Measurements from ENCODE around the gene ABCG4. TPM values are rescaled to one million over a fixed set of nuclear protein-coding genes. Genes with fewer than 3 reads are reported as not detected.
A peak's percentile ranks its signal among the peaks of the same experiment; 100 is the strongest.

Gene ABCG4
- total and polyA plus RNA-seq, 2 experiments from 2014 or later = 0.58 to 1.0 TPM

DNA sequence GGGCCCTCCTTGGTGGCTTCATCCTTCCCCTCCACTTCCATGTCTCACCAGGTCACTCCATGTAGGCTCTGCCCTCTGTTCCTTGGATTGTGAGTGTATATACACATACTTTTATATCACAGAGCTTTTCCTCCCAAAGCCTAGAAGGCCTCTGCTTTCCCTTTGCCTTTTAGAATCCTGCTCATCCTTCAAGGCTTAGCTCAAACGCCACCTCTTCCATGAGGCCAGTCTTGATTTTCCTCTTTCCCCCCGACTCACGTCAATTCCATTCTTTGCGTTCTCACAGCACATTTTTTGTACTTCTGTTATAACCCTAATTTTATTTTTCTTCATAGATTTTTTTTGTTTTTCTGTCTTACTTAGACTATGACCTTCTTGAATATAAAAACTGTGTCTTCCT, 3.8 kb downstream of the ABCG4 start (continued):
- TF ChIP-seq EZH2 (IDR thresholded peaks at IDR 0.05; ENCODE audit: low read depth, unreplicated experiment) = no peak
- no peak for TF ChIP-seq ZNF331 (CRISPR knock-in tag; IDR thresholded peaks at IDR 0.05; ENCODE audit: low read depth)
- TF ChIP-seq, protein P1, sequence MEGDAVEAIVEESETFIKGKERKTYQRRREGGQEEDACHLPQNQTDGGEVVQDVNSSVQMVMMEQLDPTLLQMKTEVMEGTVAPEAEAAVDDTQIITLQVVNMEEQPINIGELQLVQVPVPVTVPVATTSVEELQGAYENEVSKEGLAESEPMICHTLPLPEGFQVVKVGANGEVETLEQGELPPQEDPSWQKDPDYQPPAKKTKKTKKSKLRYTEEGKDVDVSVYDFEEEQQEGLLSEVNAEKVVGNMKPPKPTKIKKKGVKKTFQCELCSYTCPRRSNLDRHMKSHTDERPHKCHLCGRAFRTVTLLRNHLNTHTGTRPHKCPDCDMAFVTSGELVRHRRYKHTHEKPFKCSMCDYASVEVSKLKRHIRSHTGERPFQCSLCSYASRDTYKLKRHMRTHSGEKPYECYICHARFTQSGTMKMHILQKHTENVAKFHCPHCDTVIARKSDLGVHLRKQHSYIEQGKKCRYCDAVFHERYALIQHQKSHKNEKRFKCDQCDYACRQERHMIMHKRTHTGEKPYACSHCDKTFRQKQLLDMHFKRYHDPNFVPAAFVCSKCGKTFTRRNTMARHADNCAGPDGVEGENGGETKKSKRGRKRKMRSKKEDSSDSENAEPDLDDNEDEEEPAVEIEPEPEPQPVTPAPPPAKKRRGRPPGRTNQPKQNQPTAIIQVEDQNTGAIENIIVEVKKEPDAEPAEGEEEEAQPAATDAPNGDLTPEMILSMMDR (conservative IDR thresholded peaks at IDR 0.05; ENCODE audit: low read depth in 2 of 2) = no peak
- TF ChIP-seq STAT1 (IDR thresholded peaks at IDR 0.05; ENCODE audit: unreplicated experiment) = no peak
- no peak for TF ChIP-seq EZH2phosphoT487 (IDR thresholded peaks at IDR 0.05; ENCODE audit: unreplicated experiment)

DNA sequence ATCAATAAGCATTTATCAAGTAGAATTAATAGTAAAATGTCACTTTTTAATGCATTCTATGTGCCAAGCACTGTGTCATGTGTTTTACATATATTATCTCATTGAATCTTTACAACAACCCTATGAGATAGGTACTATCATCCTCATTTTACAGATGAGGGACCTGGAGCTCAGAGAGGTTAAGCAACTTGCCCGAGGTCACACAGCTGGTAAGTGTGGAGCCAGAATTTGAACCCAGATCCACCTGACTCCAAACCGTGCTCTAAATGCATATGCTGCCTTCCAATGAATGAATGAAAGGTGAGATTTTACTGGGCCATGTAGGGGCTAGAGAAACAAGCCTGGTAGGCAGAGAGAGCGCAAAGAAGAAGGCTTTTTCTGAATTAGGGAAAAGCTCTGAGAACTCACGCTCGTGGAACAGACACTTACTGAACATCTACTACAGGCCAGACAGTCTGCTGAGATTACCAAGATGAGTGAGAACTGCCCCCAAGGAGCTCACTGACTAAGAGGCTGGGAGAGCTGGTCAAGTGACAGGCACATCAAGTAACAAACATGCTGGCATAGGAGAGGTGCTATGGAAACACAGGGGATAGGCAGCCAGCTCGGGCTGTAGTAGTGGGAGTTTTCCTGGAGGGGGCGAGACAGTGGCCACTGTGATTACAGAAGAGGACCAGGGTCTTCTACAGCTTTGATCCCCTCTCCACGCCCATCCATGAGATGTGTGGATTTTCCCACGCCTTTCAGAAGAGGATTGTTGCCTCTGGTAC, 4.4 kb downstream of the ABCG4 start:
- Histone ChIP-seq H3K4me3 (no peak overlapping the region), H3K36me3 (ENCODE audit: insufficient read depth) (no peaks in the 10 kb centered on the region), H3K9me2 (ENCODE audit: insufficient read depth) (no peaks in the 10 kb centered on the region), H3F3A (replicated peaks; ENCODE audit: low read depth) (0 out of 2 replicates have a peak, but pooled peaks cover 11% of the 10 kb centered on the region), H2AFZ (no peak overlapping the region), H3K4me1 (ENCODE audit: insufficient read depth) (peaks cover 4% of the 10 kb centered on the region), H3K4me2 (no peak overlapping the region), H3K79me2 (replicated peaks; ENCODE audit: insufficient read depth) (no peaks in the 10 kb centered on the region), H3K27me3 (ENCODE audit: insufficient read depth) (peaks cover 33% of the 10 kb centered on the region), H4K20me1 (replicated peaks; ENCODE audit: insufficient read depth) (no peaks in the 10 kb centered on the region), H3K27ac (ENCODE audit: low read depth) (no peak overlapping the region)
- DNase-seq (ENCODE audit: low spot score) (peak; percentile 63), ATAC-seq (peak; percentile 13)
- no peak overlapping the region for H3K27ac Mint-ChIP-seq
- H3K4me3 Mint-ChIP-seq = no peak overlapping the region; the same call in 2 of the 3 replicates
- no peak for TF ChIP-seq EZH2phosphoT487 (IDR thresholded peaks at IDR 0.05; ENCODE audit: unreplicated experiment)
- TF ChIP-seq, protein P2, sequence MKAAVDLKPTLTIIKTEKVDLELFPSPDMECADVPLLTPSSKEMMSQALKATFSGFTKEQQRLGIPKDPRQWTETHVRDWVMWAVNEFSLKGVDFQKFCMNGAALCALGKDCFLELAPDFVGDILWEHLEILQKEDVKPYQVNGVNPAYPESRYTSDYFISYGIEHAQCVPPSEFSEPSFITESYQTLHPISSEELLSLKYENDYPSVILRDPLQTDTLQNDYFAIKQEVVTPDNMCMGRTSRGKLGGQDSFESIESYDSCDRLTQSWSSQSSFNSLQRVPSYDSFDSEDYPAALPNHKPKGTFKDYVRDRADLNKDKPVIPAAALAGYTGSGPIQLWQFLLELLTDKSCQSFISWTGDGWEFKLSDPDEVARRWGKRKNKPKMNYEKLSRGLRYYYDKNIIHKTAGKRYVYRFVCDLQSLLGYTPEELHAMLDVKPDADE (IDR thresholded peaks at IDR 0.05) = no peak
- TF ChIP-seq, protein P1 (conservative IDR thresholded peaks at IDR 0.05; ENCODE audit: low read depth in 2 of 2) = peak; percentile 48 to 53
- no peak for TF ChIP-seq STAT1 (IDR thresholded peaks at IDR 0.05; ENCODE audit: unreplicated experiment)
- no peaks in the 10 kb centered on the region; the same call in 2 of the 3 replicates for H3K36me3 Mint-ChIP-seq (ENCODE audit: low read depth)
- H3K4me1 Mint-ChIP-seq = peaks cover 5% of the 10 kb centered on the region
- H3K9me3 Mint-ChIP-seq = no peaks in the 10 kb centered on the region; the same call in 2 of the 3 replicates
- peaks cover 42% of the 10 kb centered on the region for H3K27me3 Mint-ChIP-seq (ENCODE audit: insufficient read depth, low read depth, poor library complexity)

Measured in GM23338 (cell line).